ENCODE measurements around the gene ATAD1. TPM values are rescaled to one million over a fixed set of nuclear protein-coding genes. Genes with fewer than 3 reads are reported as not detected.
"Not testable (repeated sequence)": the region's sequence is repeated elsewhere in the genome, so short reads cannot be mapped to it uniquely, and the experiment has no call there.

The ATAD1 gene
- total RNA-seq, 1 donor from 2014 or later = 50.1 TPM

- peak; percentile 56 for TF ChIP-seq CTCF (conservative IDR thresholded peaks at IDR 0.05)
- peak overlapping the region; percentile 82 for H3K4me3 Mint-ChIP-seq
- peaks cover 16% of the 10 kb centered on the region for H3K4me1 Mint-ChIP-seq (ENCODE audit: unreplicated experiment)
- DNase-seq (ENCODE audit: extremely low spot score, unreplicated experiment) = no peak
- no peaks in the 10 kb centered on the region for H3K36me3 Mint-ChIP-seq
- H3K9me3 Mint-ChIP-seq = no peaks in the 10 kb centered on the region
- peak overlapping the region; percentile 82 for H3K27ac Mint-ChIP-seq
- H3K27me3 Mint-ChIP-seq = no peaks in the 10 kb centered on the region
These were observed 42.2 kb upstream of the ATAD1 start for GRCh38 chr10:87860156-87860795.

DNA sequence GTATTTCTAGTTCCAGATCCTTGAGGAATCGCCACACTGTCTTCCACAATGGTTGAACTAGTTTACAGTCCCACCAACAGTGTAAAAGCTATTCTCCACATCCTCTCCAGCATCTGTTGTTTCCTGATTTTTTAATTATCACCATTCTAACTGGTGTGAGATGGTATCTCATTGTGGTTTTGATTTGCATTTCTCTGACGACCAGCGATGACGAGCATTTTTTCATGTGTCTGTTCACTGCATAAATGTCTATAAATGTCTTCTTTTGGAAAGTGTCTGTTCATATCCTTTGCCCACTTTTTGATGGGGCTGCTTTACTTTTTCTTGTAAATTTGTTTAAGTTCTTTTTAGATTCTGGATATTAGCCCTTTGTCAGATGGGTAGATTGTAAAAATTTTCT, 37.6 kb upstream of the ATAD1 start:
- H3K27ac Mint-ChIP-seq; H3K36me3 Mint-ChIP-seq; H3K4me3 Mint-ChIP-seq; H3K9me3 Mint-ChIP-seq; H3K27me3 Mint-ChIP-seq; DNase-seq (ENCODE audit: extremely low spot score, unreplicated experiment): not testable (repeated sequence)
- peaks cover 13% of the 10 kb centered on the region for H3K4me1 Mint-ChIP-seq (ENCODE audit: unreplicated experiment)

DNA sequence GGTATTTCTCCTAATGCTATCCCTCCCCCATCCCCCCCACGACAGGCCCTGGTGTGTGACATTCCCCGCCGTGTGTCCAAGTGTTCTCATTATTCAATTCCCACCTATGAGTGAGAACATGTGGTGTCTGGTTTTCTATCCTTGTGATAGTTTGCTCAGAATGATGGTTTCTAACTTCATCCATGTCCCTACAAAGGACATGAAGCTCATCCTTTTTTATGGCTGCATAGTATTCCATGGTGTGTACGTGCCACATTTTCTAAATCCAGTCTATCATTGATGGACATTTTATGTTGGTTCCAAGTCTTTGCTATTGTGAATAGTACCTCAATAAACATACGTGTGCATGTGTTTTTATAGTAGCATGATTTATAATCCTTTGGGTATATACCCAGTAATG, 37.2 kb upstream of the ATAD1 start:
- H3K27ac Mint-ChIP-seq; H3K9me3 Mint-ChIP-seq; H3K36me3 Mint-ChIP-seq; DNase-seq (ENCODE audit: extremely low spot score, unreplicated experiment); H3K27me3 Mint-ChIP-seq; H3K4me3 Mint-ChIP-seq: not testable (repeated sequence)
- peaks cover 13% of the 10 kb centered on the region for H3K4me1 Mint-ChIP-seq (ENCODE audit: unreplicated experiment)

GRCh38 chr10:87852089-87852488, 34.1 kb upstream of the ATAD1 start:
- Mint-ChIP-seq H3K9me3 (no peaks in the 10 kb centered on the region), H3K4me1 (ENCODE audit: unreplicated experiment) (peaks cover 13% of the 10 kb centered on the region), H3K4me3 (no peak overlapping the region), H3K27me3 (no peaks in the 10 kb centered on the region), H3K27ac (no peak overlapping the region), H3K36me3 (no peaks in the 10 kb centered on the region)
- TF ChIP-seq CTCF (conservative IDR thresholded peaks at IDR 0.05) = no peak
- no peak for DNase-seq (ENCODE audit: extremely low spot score, unreplicated experiment)

GRCh38 chr10:87850742-87851205, 32.7 kb upstream of the ATAD1 start:
- Mint-ChIP-seq H3K4me3 (no peak overlapping the region), H3K27me3 (no peaks in the 10 kb centered on the region), H3K9me3 (no peaks in the 10 kb centered on the region), H3K4me1 (ENCODE audit: unreplicated experiment) (peaks cover 13% of the 10 kb centered on the region), H3K36me3 (no peaks in the 10 kb centered on the region), H3K27ac (no peak overlapping the region)
- TF ChIP-seq CTCF (conservative IDR thresholded peaks at IDR 0.05) = peak; percentile 70
- DNase-seq (ENCODE audit: extremely low spot score, unreplicated experiment) = no peak

DNA sequence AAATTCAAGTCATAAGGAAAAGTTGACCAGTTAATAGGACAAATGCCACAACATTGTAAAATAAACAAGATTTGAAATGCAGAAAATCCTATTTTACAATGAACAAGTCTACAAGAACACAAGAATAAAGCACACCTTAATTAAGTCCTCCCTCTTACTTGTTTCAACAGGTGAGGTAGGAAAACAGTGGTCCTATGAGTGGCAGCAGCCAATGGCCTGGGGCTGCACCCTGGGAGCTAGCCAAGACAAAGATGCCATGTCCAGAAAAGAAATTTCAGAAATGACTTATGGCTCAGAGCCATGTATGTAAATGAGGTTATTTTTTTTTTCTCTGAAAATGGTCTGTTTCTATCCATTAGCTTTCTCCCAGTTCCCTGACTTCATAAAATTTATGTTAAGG, 31.0 kb upstream of the ATAD1 start:
- H3K4me1 Mint-ChIP-seq (ENCODE audit: unreplicated experiment) = peaks cover 13% of the 10 kb centered on the region
- H3K27ac Mint-ChIP-seq = no peak overlapping the region
- DNase-seq (ENCODE audit: extremely low spot score, unreplicated experiment) = no peak
- H3K4me3 Mint-ChIP-seq = no peak overlapping the region
- H3K36me3 Mint-ChIP-seq = no peaks in the 10 kb centered on the region
- H3K27me3 Mint-ChIP-seq = no peaks in the 10 kb centered on the region
- no peaks in the 10 kb centered on the region for H3K9me3 Mint-ChIP-seq
- no peak for TF ChIP-seq CTCF (conservative IDR thresholded peaks at IDR 0.05)

GRCh38 chr10:87847550-87847949, 29.5 kb upstream of the ATAD1 start:
- H3K9me3 Mint-ChIP-seq = peaks cover 5% of the 10 kb centered on the region
- H3K4me1 Mint-ChIP-seq (ENCODE audit: unreplicated experiment) = peaks cover 19% of the 10 kb centered on the region
- H3K4me3 Mint-ChIP-seq = no peak overlapping the region
- no peaks in the 10 kb centered on the region for H3K36me3 Mint-ChIP-seq
- no peaks in the 10 kb centered on the region for H3K27me3 Mint-ChIP-seq
- no peak for DNase-seq (ENCODE audit: extremely low spot score, unreplicated experiment)
- TF ChIP-seq CTCF (conservative IDR thresholded peaks at IDR 0.05) = no peak
- no peak overlapping the region for H3K27ac Mint-ChIP-seq

GRCh38 chr10:87846711-87847110, 28.7 kb upstream of the ATAD1 start:
- H3K27ac Mint-ChIP-seq; H3K9me3 Mint-ChIP-seq; DNase-seq (ENCODE audit: extremely low spot score, unreplicated experiment); H3K27me3 Mint-ChIP-seq; H3K4me3 Mint-ChIP-seq; H3K36me3 Mint-ChIP-seq: not testable (repeated sequence)
- peaks cover 23% of the 10 kb centered on the region for H3K4me1 Mint-ChIP-seq (ENCODE audit: unreplicated experiment)

Data from type B pancreatic cell (in vitro differentiated cells).